Tibial artery (tissue), 4 donors: ENCODE data around the gene KIF14.

Experiments
- DNase-seq, 2 donors: peaks; one replicate each; pipeline ENCODE4 v3.0.0-alpha.2; 2019
- H3K27ac ChIP-seq, 2 donors: fragments of 200-600 bp; sonication (generic) in 1 of 2; 1 replicate in 1 of 2; 2 replicates in 1 of 2; pipeline ENCODE4 v1.5.1; 2018 to 2019; ENCODE audit warnings: mild to moderate bottlenecking in 1 of 2
- H3K27me3 ChIP-seq, 2 donors: fragments of 200-600 bp; sonication (generic) in 1 of 2; one replicate each; pipeline versions ENCODE4 v1.5.1 to v1.6.0; 2016 to 2019
- H3K36me3 ChIP-seq, 3 donors: fragments of 200-600 bp; sonication (generic) in 2 of 3; one replicate each; pipeline ENCODE4 v1.5.1; 2016 to 2019; ENCODE audit warnings: mild to moderate bottlenecking in 2 of 3
- H3K4me1 ChIP-seq, 4 donors: fragments of 200-600 bp; sonication (generic) in 2 of 4; 1 replicate in 3 of 4; 2 replicates in 1 of 4; pipeline ENCODE4 v1.5.1; 2016 to 2019
- H3K4me3 ChIP-seq, 2 donors: fragments of 200-600 bp; sonication (generic) in 1 of 2; 1 replicate in 1 of 2; 2 replicates in 1 of 2; pipeline ENCODE4 v1.5.1; 2018 to 2019; ENCODE audit warnings: mild to moderate bottlenecking in 2 of 2
- H3K9me3 ChIP-seq, 3 donors: fragments of 200-600 bp; sonication (generic) in 1 of 3; one replicate each; pipeline ENCODE4 v1.5.1; 2016 to 2019
- intact Hi-C: fragments of 100-400 bp; cut with DNase I; formaldehyde crosslinking; loops from one replicate; pipeline ENCODE4 v1.15.0; 2023; ENCODE audit warnings: low total_unique reads
- TF ChIP-seq, protein P1 (sequence below), 2 experiments: fragments of 200-600 bp in 1 of 2; fragments of 450-650 bp in 1 of 2; IDR thresholded peaks; one replicate each; pipeline ENCODE4 v1.5.1; 2017 to 2019; ENCODE audit warnings: antibody characterized with exemption in 2 of 2, mild to moderate bottlenecking in 1 of 2, moderate library complexity in 1 of 2

KIF14 gene

DNA sequence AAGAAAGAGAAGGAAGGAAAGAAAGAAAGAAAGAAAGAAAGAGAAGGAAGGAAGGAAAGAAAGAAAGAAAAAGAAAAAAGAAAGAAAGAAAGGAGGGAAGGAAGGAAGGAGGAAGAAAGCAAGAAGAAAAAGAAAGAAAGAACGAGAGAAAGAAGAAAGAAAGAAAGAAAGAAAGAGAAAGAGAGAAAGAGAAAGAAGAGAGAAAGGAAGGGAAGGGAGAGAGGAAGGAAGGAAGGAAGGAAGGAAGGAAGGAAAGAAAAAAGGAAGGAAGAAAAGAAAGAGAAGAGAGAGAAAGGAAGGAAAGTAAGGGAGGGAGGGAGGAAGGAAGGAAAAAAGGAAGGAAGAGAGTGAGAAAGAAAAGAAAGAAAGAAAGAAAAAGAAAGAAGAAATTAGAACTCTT lies 115.3 kb downstream of the KIF14 start:
- H3K4me1 ChIP-seq, result no peaks in the 10 kb centered on the region
- DNase-seq, result no peak
- no peaks in the 10 kb centered on the region for H3K36me3 ChIP-seq
- peaks cover 0 to 10% of the 10 kb centered on the region in 2 donors for H3K27me3 ChIP-seq
- H3K27ac ChIP-seq, result no peak overlapping the region
- TF ChIP-seq, protein P1, sequence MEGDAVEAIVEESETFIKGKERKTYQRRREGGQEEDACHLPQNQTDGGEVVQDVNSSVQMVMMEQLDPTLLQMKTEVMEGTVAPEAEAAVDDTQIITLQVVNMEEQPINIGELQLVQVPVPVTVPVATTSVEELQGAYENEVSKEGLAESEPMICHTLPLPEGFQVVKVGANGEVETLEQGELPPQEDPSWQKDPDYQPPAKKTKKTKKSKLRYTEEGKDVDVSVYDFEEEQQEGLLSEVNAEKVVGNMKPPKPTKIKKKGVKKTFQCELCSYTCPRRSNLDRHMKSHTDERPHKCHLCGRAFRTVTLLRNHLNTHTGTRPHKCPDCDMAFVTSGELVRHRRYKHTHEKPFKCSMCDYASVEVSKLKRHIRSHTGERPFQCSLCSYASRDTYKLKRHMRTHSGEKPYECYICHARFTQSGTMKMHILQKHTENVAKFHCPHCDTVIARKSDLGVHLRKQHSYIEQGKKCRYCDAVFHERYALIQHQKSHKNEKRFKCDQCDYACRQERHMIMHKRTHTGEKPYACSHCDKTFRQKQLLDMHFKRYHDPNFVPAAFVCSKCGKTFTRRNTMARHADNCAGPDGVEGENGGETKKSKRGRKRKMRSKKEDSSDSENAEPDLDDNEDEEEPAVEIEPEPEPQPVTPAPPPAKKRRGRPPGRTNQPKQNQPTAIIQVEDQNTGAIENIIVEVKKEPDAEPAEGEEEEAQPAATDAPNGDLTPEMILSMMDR (IDR thresholded peaks at IDR 0.05), result no peak
- intact Hi-C loops, result no loop called here
- no peaks in the 10 kb centered on the region for H3K9me3 ChIP-seq
- H3K4me3 ChIP-seq, result no peak overlapping the region
